SK-N-SH (cell line): ENCODE results near the gene GPATCH4.

Experiments used
- CTCF ChIP-seq: fragments of 200-600 bp; sonication (generic); IDR thresholded peaks from 2 replicates; pipeline ENCODE4 v1.6.1; 2017; ENCODE audit warnings: antibody characterized with exemption, mild to moderate bottlenecking, moderate library complexity
- RAD21 ChIP-seq: IDR thresholded peaks from 2 replicates; pipeline ENCODE4 v1.6.1; 2012; ENCODE audit warnings: mild to moderate bottlenecking, low read length
- TF ChIP-seq, protein P1 (sequence below): IDR thresholded peaks from 2 replicates; pipeline ENCODE4 v1.6.1; 2012; ENCODE audit warnings: mild to moderate bottlenecking, low read depth, low read length, moderate library complexity

DNA sequence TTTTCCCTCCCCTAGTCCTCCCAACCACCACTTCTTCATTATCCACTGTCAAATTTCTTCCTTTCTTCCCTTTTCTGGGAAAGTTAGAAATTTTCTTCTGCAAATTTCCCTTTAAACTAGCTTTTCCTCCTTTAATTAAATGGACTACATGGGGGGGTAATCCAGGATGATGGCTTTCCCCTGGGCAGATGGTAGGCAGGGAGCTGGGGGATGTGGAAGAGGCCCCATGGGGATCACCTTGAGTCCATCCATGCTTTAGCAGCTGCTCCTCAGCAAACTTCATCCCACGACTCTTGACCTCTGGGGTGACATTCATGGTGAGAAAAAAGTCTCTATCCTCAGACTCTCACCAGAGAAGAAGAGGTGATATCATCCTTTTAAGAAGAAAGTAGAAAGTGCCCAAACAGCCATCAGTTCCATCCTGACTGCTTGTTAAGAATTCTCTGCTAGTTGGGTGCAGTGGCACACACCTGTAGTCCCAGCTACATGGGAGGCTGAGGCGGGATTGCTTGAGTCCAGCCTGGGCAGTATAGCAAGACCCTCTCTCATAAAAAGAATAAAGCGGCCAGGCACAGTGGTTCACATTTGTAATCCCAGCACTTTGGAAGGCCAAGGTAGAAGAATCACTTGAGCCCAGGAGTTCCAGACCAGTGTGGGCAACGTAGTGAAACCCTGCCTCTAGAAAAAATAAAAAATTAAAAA is 2.4 kb downstream of the GPATCH4 start:
- no peak for TF ChIP-seq CTCF
- no peak for TF ChIP-seq RAD21
- TF ChIP-seq, protein P1, sequence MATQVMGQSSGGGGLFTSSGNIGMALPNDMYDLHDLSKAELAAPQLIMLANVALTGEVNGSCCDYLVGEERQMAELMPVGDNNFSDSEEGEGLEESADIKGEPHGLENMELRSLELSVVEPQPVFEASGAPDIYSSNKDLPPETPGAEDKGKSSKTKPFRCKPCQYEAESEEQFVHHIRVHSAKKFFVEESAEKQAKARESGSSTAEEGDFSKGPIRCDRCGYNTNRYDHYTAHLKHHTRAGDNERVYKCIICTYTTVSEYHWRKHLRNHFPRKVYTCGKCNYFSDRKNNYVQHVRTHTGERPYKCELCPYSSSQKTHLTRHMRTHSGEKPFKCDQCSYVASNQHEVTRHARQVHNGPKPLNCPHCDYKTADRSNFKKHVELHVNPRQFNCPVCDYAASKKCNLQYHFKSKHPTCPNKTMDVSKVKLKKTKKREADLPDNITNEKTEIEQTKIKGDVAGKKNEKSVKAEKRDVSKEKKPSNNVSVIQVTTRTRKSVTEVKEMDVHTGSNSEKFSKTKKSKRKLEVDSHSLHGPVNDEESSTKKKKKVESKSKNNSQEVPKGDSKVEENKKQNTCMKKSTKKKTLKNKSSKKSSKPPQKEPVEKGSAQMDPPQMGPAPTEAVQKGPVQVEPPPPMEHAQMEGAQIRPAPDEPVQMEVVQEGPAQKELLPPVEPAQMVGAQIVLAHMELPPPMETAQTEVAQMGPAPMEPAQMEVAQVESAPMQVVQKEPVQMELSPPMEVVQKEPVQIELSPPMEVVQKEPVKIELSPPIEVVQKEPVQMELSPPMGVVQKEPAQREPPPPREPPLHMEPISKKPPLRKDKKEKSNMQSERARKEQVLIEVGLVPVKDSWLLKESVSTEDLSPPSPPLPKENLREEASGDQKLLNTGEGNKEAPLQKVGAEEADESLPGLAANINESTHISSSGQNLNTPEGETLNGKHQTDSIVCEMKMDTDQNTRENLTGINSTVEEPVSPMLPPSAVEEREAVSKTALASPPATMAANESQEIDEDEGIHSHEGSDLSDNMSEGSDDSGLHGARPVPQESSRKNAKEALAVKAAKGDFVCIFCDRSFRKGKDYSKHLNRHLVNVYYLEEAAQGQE: no peak
